Hematopoietic multipotent progenitor cell treated with erythropoietin and hydrocortisone succinate and interleukin-3 and kit ligand, for 15 days (in vitro differentiated cells): ENCODE results near the gene LMCD1.

Source experiments
- DNase-seq: peaks from one replicate; pipeline ENCODE4 v3.0.0-alpha.2; 2015; ENCODE audit warnings: low spot score

The LMCD1 gene

DNA sequence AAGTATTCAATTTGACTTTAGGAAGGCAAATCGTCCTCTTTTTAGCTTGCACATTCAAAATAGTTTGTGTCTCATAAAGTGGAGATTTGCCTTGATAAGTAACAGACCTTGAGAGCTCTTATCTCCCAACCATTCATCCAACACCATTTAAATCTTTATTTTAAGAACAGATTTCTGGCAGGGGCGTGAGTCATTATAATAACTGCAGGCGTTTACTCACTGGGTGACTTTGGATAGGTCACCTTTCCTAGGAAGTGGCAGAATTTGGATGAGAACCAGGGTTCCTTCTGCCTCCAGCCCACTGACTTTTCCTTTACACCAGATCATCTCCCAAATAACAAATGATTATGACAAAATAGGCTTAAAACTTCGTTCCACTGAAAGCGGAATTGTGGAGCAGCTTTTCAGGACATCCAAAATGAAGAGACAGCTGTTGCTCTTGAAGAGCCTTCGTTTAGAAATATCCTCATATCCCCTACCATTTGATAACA, 5.0 kb downstream of the LMCD1 start:
- DNase-seq: no peak

DNA sequence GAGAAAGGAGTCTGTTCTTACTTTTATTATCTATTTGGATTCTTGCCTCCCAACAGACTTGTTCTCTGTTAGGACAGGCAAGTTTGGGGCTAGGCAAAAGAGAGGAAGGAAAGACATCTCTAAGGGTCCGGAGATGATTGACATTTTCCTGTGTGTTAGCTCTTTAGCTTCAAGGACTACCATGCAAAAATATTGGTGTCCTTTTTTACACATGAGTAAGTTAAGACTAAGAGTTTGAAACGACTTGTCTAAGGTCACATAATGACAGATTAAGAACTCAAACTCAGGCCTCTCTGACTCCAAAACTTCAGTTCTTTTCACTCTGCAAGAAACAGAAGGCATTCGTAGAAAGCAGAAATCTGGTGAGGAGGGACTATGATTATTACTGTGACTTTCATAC, 5.9 kb downstream of the LMCD1 start:
- no peak for DNase-seq

DNA sequence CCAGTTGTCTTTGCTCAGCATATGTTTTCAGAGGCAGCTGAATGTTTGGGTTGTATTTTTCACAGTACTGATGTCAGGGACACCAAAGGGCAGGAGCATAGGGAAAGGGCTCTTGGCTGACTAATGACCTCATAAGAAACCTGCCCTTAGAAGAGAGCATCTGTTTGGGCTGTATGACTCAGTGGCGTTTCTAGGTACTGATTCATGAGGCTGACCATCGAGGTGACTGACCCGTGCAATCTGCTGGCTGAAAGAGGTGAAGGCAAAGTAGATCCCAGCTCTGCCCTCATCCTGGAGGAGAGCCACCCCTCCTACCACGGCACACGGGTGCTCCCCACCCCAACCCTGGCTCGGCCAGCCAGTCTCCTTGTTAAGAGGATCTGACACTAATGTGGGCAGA, 8.3 kb downstream of the LMCD1 start:
- DNase-seq: no peak

DNA sequence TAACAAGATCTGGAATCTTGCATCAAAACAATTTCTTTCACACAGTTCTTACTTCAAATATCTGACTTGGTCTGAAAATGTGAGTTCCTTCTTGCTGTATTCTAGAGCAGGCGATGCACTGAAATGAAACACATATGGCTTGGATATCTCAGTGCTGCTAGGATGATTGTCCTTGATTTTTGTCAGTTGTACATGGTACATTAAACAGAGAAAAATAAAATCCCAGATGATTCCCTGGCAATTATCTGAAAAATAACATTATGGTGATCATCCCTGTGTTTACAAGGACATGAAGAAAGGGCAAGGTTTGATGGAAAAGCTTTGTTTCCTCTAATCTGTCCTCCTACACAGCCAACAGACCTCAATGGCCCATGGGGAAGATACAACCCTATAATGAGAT, 10.6 kb downstream of the LMCD1 start:
- DNase-seq: no peak

DNA sequence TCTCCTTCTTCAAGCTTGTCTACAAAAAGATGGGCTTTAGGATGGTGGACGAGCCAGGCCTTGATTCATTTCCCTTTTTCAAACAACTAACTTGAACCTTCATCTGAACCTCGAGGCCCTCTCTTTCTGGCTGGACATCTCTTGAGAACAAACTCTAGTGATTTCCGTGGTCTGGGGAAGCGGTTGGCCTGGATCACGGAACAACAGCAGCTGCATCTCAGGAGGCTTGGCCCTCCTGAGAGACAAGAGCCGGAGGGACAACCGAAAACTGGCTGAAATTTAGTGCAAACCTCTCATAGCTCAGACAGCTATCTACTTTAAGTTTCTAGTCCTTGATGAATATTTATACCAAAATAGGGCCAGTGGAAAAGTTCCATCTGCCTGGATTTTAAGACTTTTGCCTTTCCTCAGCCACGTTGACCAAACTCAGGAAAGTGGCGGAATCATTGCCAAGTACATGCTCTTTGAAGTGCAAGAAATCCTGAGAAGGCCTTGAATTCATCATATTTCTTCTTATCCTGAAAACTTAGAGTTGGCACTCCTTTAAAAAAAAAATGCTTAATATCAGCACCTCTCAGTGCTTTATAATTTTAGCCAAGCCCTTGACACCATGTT, 14.5 kb downstream of the LMCD1 start:
- DNase-seq: no peak

DNA sequence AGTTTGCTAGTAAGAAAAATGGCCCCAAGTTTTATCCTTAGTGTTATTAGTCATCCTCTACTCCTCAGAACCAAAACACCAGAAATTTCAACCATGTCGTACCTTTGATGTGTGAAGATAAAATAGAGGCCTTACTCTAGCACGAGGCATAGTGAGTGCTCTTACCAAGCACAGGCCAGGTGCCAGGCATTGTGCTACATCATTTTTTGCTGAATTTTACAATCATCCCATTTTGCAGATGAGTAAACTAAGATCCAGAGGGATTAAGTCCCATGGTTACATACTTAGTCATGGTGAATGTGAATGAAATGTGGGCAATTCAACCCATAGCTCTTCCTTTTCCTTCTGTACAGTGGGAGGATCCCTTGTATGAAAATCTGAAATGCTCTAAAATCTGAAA, 15.2 kb downstream of the LMCD1 start:
- no peak for DNase-seq

DNA sequence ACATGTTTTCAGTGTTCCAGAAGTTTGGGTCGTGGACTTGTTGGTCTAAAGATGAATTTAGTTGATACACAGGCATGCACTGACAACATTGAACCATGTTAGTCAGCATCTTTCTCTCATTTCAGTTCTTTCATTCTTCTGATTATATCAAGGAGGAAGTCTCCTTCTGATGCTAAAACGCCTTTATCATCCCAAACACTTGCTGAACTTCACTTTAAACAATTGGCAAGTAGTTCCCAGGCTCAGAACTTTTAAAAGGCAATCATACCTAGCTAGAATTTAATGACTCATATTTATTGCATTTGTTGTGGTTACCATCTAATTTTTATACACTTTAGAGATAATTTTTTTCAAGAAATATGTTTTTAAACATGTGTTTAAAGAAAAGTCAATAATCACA, 15.9 kb downstream of the LMCD1 start:
- no peak for DNase-seq

DNA sequence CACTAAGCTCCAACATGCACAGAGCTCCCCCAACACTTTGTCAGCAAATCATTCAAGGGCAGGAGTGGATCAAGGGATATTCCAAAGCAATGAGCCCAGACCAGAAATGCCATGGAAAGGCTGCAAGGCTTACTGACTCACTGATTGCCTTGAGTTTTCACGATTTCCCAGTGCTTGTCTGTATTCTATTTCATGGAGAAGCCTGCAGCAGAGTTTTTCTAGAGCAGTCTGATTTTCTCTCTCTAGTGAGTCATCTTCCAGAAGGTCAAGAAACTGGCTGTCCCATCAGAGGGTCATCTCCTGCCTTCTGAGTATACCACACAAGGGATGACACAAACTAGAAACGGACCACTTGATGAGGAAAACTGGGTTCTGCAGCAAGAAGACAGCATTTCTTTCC, 16.5 kb downstream of the LMCD1 start:
- DNase-seq: no peak

DNA sequence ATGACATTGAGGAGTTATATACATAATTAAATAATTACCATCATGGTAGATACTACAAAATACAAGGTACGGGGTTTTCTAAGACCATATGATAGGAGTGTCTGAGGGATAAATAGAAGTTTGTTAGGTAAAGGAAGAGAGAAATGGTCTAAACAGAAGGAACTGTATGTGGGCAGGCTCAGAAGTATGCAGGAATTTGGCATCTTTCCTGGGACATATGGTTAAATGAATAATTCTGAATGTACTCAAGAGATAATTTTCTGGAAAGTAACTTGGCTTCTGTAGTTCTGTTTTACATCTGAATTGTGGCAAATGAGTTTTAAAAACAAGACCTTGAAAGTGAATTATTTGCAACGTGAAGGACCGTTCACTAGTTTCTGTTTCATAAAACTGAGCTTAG, 17.5 kb downstream of the LMCD1 start:
- DNase-seq: no peak

DNA sequence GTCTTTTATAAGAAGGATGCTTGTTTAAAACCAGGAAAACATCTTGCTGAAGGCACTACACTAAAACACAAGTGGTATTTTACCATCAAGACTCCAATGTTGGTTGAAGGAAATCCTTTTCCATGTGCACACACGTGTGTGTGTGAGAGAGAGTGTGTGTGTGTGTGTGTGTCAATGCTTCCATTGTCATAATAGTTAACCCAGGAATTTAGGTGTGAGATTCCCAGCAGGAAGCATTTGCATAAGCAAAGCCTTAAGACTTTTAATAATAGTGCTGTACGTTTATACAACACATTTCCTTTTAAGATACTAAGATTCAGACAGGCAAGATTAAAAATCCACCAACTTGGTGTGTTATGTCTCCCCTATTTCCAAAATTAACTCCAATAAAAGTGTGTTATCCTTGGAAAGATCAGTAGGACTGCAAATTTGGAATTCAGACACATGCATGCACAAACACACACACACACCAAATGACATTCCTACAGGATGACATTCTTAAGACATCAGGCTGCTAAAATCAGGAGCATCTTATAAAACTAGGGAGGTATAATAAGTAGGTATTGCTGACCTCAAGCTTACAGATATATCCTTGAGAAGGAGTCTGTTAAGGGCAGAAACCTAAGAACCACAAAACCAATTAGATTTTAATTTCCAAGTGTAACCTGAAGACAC, 18.3 kb downstream of the LMCD1 start:
- no peak for DNase-seq

DNA sequence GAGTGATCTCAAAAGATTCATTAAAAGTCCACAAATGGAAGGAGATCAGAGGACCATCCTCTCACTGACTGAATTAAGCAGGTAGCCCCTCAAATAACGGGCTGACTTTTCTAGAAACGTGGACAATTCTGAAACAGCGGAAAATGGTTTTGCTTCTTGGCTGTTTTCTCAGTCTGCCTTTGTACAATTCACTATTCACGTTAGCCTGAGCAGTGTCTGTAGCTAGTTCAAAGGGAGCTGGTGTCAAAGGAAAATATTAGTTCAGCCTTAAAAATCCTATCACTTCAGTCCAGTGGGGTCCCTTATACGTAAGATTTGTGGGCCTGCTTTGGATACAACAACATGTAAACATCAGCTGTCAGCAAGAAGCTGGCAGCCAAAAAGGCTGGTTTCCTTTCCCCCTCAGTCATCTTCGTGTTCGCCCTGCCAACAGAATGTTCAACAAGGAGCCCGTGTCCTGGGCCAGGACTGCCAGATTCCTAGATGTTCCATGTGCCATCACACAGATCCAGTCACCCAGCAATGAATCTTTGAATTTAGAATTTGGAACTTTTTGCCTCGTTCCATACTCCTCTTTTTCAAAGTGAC, 19.3 kb downstream of the LMCD1 start:
- no peak for DNase-seq

DNA sequence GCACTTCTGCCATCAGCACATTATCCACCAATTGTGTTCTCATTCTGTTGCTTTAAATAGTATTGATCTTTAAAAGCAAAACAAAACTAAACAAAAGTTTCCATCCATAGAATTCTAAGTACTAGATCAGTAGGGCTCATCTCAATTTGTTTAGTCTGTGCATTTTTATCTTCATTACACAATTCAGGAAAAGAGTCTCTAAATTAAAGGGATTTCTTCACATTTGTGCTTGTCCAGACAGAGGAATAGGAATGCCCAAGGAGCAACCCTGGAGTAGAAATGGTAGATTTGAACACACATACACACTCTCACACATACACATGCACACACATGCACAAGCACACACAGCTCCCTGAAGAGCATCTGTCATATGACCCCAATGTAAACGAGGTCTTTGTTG, 21.4 kb downstream of the LMCD1 start:
- DNase-seq: no peak

DNA sequence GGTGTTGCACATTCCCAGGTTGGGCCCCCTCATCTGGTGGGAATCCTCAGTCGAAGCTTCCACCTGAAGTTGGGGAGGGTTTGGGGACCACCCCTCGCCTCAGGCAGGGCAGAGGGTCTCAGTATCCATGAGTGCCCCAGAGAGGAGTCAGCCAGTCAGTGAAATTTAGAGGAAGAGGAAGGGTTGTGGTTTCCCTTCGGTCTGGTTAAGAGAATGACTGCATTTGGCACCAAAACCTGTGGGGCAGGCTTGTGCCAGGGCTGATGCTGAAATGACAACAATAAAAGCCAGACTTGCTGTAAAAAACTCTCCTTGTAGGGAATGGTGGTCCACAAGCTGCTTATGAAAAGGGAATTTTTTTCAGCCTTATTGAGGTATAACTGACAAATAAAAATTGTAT, 22.6 kb downstream of the LMCD1 start:
- no peak for DNase-seq

DNA sequence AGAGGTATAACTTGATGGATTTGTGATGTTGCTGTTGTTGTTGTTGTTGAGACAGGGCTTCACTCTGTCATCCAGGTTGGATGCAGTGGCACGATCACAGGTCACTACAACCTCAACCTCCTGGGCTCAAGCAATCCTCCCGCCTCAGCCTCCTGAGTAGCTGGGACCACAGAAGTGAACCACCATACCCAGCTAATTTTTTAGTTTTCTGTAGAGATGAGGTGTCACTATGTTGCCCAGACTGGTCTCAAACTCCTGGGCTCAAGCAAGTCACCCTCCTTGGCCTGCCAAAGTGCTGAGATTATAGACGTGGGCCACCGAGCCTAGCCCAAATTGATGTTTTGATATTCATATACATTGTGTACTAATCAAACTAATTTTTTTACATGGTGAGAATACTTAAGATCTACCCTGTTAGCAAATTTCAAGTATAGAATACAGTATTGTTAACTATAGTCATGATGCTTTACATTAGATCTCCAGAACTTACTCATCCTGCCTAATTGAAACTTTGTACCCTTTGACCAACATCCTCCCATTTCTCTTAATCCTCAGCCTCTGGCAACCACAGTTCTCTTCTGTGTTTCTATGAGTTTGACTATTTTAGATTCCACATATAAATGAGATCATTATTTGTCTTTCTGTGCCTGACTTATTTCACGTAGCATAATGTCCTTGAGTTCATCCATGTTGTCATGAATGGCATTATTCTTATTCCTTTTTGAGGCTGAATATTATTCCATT, 23.2 kb downstream of the LMCD1 start:
- no peak for DNase-seq

DNA sequence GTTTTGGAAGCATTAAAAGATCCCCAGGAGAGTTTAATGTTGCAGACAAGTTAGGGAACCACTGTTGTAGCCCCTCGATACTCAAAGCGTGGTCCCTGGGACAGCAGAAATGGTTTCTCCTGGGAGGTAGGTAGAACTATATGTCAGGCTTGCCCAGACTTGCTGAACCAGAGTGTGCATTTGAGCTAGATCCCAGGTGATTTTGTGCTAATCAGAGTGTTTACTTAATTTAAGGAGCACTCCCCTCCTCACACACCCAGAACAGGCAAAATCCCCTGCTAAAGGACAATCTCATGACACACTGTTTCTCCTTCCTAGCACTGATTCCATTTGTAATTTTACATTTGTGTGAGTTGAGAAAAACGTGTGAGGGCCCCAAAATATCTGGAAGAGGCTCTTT, 24.3 kb downstream of the LMCD1 start:
- DNase-seq: no peak

DNA sequence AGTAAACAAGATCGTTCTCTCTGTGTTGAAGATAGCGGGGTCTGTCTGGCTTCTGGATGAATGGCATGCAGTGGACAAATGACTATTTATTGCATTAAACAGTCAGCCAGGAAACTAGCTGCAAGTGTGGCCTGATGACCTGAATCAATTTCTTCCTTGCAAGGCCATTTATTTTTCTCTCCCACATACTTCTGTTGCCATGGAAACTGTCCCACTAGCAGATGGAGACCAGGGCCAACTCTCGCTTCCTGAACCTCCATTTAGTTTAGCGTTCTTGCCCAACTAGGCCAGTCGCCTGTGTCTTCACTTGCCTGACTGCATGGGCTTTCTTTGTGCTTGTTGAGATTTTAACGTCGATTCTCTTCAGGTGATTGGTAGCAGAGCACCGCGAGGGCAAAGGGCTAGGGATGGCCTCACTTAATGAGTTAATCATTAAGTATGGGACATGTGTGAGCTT, 27.6 kb downstream of the LMCD1 start:
- DNase-seq: no peak

DNA sequence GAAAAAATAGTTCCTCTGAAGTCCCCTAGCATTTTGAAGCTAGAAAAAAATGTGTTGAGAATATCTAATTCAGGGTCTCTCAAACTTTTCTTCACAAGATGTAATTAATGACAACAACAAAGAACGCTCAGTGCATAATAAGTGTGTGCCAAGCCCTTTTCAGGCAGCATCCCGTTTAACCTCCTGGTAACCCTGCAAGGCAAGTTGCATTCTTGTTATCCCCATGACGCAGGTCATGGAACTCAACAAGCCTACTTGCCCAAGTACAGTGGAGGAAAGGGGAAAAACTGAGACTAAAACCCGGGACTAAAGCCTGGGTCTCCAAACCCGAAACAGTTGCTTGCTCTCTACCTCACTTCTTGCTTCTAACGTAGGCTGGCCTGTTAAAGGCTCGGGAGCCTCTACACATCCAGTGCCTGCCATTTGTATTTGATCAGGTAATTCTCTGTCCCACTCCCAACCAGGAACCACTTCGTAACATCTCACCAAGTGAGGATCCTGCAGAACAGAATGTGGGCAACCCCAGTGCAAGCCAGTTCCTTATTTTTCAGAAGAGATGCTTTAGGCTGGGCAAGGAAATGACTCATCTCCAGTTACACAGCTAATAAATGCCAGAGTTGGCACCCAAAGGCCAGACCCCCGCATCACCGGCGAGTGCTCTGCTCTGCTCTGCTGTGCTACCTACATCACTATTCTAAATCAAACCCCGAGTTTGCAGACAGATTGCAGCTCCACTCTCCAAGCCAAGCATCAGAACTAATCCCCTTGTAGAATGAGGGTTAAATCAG, 28.3 kb downstream of the LMCD1 start:
- no peak for DNase-seq

DNA sequence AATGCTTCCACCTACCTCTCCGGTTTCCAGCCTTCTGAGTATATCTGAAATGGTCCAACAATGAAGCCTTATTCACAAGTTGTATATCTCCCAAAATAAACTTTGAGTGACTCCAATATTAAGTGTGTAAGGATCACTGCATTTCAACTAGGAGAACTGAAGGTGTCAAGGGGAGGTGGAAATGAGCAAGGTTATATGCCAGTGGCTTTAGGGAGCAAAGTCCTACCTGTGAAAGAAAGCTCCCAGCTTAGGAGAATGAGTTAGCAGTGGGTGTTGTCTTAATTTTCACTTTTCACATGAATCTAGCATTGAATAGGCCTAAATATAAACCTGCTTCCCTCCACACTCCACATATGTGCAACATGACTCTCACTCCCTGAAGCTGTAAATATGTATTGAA, 29.0 kb downstream of the LMCD1 start:
- DNase-seq: no peak

DNA sequence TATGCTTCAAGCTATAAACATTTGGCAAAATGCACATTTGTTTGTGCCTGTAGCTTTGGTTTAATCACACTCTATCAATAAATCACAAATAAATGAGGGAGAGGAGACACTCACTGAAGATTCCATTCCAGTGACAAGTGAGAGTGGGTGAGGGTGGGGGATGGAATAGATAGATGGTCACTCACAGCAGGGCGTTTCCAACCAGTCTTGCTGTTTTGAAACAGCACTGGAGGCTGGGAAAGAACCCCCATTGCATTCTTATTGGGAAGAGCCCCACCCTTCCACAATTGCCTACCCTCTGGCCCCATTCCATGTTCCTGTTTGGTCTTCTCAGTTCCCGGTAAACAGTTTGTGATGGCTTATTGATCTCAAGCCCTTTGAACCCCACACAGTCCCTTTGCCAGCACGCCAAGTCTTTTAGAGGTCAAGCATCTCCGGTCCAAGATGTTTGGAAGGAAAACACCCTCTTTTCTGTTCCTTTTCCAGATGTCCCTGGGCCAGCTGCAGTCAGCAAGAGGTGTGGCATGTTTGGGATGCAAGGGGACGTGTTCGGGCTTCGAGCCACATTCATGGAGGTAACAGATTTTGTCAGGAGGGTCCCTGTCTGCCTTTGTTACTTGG, 30.7 kb downstream of the LMCD1 start:
- DNase-seq: no peak

DNA sequence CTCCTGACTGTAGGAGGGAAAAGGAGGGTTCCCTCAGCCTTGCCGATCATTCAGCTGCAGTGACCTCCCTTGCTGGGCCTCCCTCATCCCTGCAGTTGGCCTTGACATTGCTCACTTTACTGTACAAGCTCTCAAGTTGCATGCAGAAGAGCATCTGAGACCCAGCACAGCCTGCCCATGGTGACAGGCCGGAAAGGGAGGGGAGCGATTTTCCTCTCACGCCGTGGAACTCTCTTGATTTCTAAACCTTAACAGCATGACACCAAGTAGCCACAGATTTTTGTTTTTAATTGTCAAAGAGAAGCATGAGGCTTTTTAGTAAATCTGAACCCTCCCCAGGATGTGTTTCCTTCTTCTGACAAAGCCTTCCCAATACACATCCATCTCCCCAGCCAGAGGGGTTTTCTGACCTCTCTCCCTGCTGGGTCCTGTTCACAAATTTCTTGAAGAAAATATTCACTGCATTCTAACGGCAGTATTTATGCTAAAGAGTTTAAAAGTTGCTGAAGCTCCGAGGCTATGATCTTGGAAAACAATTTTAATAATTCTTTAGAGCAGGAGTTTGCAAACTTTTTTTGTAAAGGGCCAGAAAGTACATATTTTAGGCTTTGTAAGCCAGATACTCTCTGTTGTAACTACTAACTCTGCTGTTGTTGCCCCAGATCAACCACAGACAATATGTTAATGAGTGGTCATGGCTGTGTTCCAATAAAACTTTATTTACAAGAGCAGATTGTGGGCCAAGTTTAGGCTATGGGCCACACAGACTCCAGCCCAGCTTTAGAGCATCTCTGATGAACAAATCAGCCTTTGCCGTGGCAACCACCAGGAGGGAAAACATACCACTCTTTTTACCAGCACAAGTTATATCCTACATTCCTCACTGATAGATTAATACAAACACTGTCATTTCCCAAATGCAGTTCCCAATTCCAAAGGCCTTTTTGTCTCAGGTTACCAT, 34.8 kb downstream of the LMCD1 start:
- no peak for DNase-seq
